Measurements from ENCODE around the gene USP9Y.

The USP9Y gene

DNA sequence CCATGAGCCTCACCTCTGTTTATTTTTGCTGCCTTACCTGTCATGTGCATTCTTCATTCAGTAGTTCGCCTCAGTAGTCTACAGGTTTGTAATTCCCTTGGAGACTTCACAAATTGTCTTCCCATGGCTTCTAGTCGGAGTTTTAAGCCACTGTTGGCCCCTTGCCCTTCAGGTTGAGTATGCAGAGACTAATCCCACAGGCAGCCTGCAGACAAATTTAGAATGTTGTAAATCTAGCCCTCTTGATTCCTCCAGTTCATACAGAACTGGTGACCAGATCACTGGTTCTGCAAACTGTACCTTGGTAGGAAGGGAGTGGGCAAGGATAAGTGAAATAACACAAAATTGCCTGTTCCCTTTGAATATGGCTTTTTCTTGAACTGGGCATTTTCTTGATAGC is 33.0 kb downstream of the USP9Y start:
- H3K27ac Mint-ChIP-seq, result no peak overlapping the region
- CTCF ChIA-PET, result no interaction called here
- no peak overlapping the region for H3K4me3 Mint-ChIP-seq

DNA sequence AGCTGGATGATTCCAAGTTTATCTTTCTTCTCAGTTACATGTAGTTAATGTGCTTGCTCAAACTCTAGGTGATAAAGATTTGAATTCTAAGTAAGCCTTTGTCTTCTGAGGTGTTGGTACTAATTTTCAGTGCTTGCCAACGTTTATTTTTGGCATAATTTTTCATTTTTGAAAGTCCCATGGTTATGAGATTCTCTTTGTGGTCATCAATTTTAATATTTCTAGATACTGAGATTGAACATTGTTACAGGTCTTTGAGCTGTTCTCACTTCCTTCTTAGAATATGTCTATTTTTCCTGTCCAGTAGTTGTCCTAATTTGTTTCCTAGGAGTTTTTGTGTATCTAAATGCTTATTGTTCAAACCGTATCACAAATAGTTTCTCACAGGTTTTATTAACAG is 40.4 kb downstream of the USP9Y start:
- DNase-seq, result no peak
- no peak overlapping the region for H3K27ac Mint-ChIP-seq
- H3K4me1 Mint-ChIP-seq, result no peaks in the 10 kb centered on the region
- CTCF ChIA-PET, result no interaction called here
- H3K36me3 Mint-ChIP-seq, result peaks cover 23% of the 10 kb centered on the region
- H3K27me3 Mint-ChIP-seq, result no peaks in the 10 kb centered on the region
- no peaks in the 10 kb centered on the region for H3K9me3 Mint-ChIP-seq
- H3K4me3 Mint-ChIP-seq, result no peak overlapping the region

More for the DNA sequence above, 33.0 kb downstream of the USP9Y start:
- no peak for DNase-seq
- no peaks in the 10 kb centered on the region for H3K9me3 Mint-ChIP-seq
- H3K27me3 Mint-ChIP-seq, result no peaks in the 10 kb centered on the region
- H3K36me3 Mint-ChIP-seq, result peaks cover 17% of the 10 kb centered on the region
- no peaks in the 10 kb centered on the region for H3K4me1 Mint-ChIP-seq

DNA sequence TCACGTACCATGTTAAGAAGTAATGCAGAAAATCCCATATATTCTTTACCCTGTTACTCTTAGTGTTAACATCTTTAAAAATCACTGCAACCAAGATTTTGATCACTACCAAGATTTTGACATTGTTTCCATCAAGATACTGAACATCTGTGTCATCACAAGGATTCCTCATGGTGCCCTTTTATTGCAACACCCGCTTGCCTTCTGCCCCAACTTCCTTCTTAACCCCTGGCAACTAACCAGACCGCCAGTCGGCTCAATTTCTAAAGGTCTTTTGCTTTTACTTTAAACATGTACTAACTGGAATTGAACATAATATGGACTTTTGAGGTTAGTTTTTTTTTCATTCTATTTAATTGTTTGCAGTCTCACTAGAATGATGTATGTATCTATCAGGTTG is 41.7 kb downstream of the USP9Y start:
- CTCF ChIA-PET, result no interaction called here
- Mint-ChIP-seq H3K27me3 (no peaks in the 10 kb centered on the region), H3K4me3 (no peak overlapping the region), H3K36me3 (peaks cover 24% of the 10 kb centered on the region), H3K27ac (no peak overlapping the region), H3K4me1 (no peaks in the 10 kb centered on the region), H3K9me3 (no peaks in the 10 kb centered on the region)
- no peak for DNase-seq

DNA sequence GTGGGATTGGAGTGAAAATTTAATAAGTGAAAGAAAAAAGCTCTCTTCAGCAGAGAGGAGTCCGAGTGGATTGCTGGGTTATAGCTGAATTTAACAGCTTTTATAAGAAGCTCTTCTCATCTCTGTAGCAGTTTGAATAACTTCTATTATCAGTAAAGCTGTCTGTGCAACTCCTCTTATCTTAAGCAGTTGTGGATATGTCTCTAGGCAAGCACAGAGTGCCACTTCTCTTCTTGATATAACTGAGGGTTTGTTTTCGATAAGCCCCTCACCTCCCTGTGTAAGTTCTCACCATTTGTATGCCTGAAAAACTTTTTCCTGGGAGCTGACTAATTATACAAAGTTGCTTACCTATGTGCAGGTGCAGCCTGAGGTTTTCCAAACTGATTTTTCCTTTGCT is 43.1 kb downstream of the USP9Y start:
- no peak for DNase-seq
- H3K27me3 Mint-ChIP-seq, result no peaks in the 10 kb centered on the region
- no peak overlapping the region for H3K27ac Mint-ChIP-seq
- H3K4me3 Mint-ChIP-seq, result no peak overlapping the region
- H3K36me3 Mint-ChIP-seq, result peaks cover 27% of the 10 kb centered on the region
- CTCF ChIA-PET, result no interaction called here
- H3K9me3 Mint-ChIP-seq, result no peaks in the 10 kb centered on the region
- no peaks in the 10 kb centered on the region for H3K4me1 Mint-ChIP-seq

DNA sequence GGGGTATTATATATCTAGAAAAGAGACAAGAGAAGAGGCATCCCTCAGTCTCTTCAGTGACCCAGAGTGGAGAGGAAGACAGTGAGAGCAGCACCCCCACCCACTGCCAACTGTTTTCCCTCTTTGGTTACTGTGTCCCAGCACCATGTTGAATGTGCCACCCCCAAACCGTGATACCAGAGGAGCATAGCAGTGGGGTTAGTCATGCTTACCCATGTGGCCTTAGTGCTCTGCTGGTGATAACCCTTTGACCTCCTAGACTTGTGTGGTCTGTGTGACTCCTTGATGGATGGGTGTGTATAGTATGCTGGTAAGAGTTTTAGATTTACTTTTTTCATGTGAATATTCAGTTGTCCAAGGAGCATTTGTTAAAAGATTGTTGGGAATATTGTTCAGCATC is 48.3 kb downstream of the USP9Y start:
- DNase-seq, result no peak
- H3K27me3 Mint-ChIP-seq, result no peaks in the 10 kb centered on the region
- H3K9me3 Mint-ChIP-seq, result no peaks in the 10 kb centered on the region
- H3K36me3 Mint-ChIP-seq, result peaks cover 29% of the 10 kb centered on the region
- H3K4me1 Mint-ChIP-seq, result no peaks in the 10 kb centered on the region
- CTCF ChIA-PET, result no interaction called here
- no peak overlapping the region for H3K27ac Mint-ChIP-seq
- H3K4me3 Mint-ChIP-seq, result no peak overlapping the region

DNA sequence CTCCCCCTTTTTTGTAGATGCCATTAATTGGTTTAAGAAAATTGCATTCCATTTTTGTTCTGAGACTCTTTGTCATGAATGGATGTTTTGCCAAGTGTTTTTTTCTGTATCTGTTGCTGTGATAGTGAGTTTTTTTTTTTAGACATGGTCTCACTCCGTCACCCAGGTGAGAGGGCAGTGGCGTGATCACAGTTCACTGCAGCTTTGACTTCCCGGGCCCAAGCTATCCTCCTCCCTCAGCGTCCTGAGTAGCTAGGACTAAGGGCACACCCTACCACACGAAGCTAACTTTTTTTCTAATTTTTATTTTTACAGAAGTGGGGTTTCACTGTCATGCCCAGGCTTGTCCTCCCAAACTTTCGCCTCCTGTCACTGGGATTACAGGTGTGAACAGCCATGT is 51.8 kb downstream of the USP9Y start:
- Mint-ChIP-seq H3K27me3 (no peaks in the 10 kb centered on the region), H3K27ac (no peak overlapping the region), H3K4me3 (no peak overlapping the region), H3K4me1 (no peaks in the 10 kb centered on the region), H3K9me3 (no peaks in the 10 kb centered on the region), H3K36me3 (peaks cover 30% of the 10 kb centered on the region)
- CTCF ChIA-PET, result no interaction called here
- no peak for DNase-seq

DNA sequence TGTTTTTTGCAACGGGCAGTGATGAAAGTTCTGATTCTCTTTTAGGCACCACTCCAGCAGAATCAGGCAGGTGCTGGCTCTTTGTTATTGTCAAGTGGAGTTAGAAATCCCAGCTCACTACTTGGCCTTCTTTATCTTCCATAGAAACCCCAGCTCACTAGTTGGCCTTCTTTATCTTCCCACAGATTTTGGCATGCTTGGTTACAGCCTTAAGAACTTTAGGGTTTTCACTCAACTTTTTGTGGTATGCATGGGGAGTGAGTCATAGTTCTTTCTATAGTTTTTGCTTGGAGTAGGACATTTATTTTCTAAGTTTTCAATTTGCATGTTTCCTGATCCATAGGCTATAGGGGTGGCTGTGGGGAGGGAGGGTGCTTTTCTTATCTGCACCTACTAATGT is 55.0 kb downstream of the USP9Y start:
- Mint-ChIP-seq H3K9me3 (no peaks in the 10 kb centered on the region), H3K27ac (no peak overlapping the region), H3K4me1 (no peaks in the 10 kb centered on the region), H3K27me3 (no peaks in the 10 kb centered on the region), H3K36me3 (peaks cover 23% of the 10 kb centered on the region), H3K4me3 (no peak overlapping the region)
- CTCF ChIA-PET, result no interaction called here
- DNase-seq, result no peak

DNA sequence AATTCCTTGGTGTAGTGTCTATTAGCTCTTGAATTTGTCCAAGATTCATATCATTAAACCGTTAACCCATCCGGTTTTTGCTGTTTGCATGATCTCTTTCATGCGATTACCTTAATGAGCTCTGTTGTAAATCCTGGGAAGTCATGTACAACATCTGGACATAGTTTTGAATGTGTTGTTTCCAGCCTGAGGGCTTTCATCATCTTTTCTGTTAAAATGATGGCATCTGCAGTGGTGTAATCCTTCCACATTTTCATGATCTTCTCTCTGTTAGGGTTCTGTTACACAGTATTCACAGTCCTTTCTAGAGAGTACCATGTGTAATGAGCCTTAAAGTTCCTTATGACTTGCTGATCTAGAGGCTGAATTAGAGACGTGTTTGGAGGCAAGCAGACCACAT is 64.9 kb downstream of the USP9Y start:
- no peaks in the 10 kb centered on the region for H3K9me3 Mint-ChIP-seq
- H3K36me3 Mint-ChIP-seq, result peaks cover 8% of the 10 kb centered on the region
- H3K4me1 Mint-ChIP-seq, result peaks cover 3% of the 10 kb centered on the region
- H3K4me3 Mint-ChIP-seq, result no peak overlapping the region
- CTCF ChIA-PET, result no interaction called here
- DNase-seq, result no peak
- no peaks in the 10 kb centered on the region for H3K27me3 Mint-ChIP-seq
- no peak overlapping the region for H3K27ac Mint-ChIP-seq

DNA sequence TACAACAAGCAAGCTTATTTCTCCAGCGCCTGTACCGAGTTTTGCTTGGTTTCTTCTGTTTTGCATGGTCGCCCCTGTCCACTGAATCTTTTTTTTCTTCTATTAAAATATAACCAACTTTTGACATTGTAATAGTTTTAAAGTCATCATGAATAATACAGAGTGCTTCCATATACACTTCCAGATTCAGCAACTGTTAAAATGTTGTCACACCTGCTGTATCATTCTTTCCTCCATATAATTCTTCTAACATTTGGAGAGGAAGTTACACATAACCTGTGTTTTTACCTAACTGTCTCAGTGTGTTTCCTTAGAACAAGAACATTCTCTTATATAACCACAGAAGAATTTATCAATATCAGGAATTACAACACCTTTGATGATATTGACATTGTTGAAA is 83.5 kb downstream of the USP9Y start:
- DNase-seq, result no peak
- H3K9me3 Mint-ChIP-seq, result no peaks in the 10 kb centered on the region
- no peak overlapping the region for H3K27ac Mint-ChIP-seq
- no peaks in the 10 kb centered on the region for H3K4me1 Mint-ChIP-seq
- H3K36me3 Mint-ChIP-seq, result peaks cover 37% of the 10 kb centered on the region
- H3K4me3 Mint-ChIP-seq, result no peak overlapping the region
- CTCF ChIA-PET, result no interaction called here
- no peaks in the 10 kb centered on the region for H3K27me3 Mint-ChIP-seq

DNA sequence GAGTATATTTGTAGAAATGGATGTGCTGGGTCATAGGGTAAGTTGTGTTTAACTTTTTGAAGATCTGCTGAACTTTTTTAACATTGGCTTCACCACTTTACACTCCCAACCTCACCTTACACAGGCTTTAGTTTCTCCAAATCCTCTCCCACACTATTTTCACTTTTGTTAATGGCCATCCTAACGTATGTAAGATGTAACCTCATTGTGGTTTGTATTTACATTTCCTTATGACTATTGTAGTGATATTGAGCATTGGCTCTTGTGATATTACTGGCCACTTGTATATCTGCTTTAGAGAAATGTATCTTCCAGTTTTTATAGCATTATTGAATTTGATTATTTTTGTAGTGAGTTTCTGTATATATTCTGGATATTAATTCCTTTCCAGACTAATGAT is 93.0 kb downstream of the USP9Y start:
- Mint-ChIP-seq H3K9me3 (no peaks in the 10 kb centered on the region), H3K4me1 (no peaks in the 10 kb centered on the region)
- CTCF ChIA-PET, result no interaction called here

DNA sequence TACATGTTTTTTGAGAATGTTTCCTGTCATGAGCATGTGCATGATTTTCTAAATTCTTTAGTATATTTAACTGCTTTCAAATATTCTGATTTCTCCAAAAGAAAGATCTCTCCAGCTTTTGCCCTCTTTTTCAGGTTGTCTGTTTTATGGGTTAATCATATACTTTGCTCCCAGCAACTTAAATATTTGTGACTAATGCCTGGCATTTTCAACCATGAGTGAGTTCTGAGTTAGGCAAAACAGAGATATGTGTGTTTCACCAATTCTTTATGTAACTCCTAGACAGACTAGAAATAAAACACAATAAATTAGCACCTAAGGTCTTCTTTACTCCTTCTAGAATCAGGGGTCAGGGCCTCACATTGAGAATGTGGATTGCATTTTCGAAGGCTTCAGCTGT is 107.0 kb downstream of the USP9Y start:
- no peaks in the 10 kb centered on the region for H3K9me3 Mint-ChIP-seq
- H3K36me3 Mint-ChIP-seq, result peaks cover 7% of the 10 kb centered on the region
- H3K4me3 Mint-ChIP-seq, result no peak overlapping the region
- no peak for DNase-seq
- no peaks in the 10 kb centered on the region for H3K27me3 Mint-ChIP-seq
- CTCF ChIA-PET, result interaction anchor here (1.1 to 1.5 kb wide), 2 partner anchors 9 to 327 kb away, joined by 3 read pairs; no protein-coding TSS in a partner anchor
- no peaks in the 10 kb centered on the region for H3K4me1 Mint-ChIP-seq
- H3K27ac Mint-ChIP-seq, result no peak overlapping the region

More for the DNA sequence above, 93.0 kb downstream of the USP9Y start:
- Mint-ChIP-seq H3K27me3 (no peaks in the 10 kb centered on the region), H3K27ac (no peak overlapping the region), H3K4me3 (no peak overlapping the region), H3K36me3 (peaks cover 35% of the 10 kb centered on the region)
- no peak for DNase-seq

DNA sequence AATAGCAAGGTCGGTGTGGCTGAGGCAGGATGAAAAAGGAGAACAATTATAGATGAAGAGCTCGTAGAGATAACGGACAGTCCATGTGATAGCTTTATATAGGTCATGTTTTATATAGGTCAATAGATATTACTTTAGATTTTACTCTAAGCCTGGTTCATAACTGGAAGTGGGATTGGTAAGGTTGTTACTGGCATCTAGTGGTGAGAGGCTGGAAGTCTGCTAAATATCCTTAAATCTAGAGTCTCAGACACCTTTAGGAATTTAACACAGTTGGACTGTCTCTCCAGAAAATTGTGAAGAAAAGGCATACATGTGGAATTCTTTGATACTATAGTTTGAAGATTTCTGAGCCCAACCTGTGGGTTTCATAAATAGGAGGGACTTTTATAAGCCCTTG is 108.0 kb downstream of the USP9Y start:
- CTCF ChIA-PET, result interaction anchor here (0.7 to 1.5 kb wide), 4 partner anchors 10 to 328 kb away, joined by 3 read pairs; no protein-coding TSS in a partner anchor
- no peaks in the 10 kb centered on the region for H3K9me3 Mint-ChIP-seq
- peaks cover 9% of the 10 kb centered on the region for H3K36me3 Mint-ChIP-seq
- no peak for DNase-seq
- H3K27ac Mint-ChIP-seq, result no peak overlapping the region
- H3K4me3 Mint-ChIP-seq, result no peak overlapping the region
- no peaks in the 10 kb centered on the region for H3K27me3 Mint-ChIP-seq
- no peaks in the 10 kb centered on the region for H3K4me1 Mint-ChIP-seq

DNA sequence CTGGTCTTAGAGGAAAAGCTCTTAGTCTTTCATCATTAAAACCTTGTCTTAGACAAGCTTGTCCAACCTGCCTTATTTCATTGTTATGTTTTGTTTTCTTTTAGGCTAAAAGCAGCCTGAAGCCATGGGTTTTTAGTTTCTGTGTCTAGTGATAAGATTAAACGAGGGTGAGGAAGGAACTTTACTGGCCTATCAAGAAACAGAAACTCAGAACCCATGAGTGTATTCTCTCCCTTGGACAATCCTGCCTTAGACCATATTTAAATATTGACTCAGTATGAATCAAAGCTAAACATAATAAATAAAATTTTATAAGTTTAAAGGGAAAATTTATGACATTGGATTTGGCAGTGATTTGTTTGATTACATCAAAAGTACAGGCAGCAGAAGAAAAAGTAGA is 122.4 kb downstream of the USP9Y start:
- peaks cover 9% of the 10 kb centered on the region for H3K36me3 Mint-ChIP-seq
- CTCF ChIA-PET, result no interaction called here

DNA sequence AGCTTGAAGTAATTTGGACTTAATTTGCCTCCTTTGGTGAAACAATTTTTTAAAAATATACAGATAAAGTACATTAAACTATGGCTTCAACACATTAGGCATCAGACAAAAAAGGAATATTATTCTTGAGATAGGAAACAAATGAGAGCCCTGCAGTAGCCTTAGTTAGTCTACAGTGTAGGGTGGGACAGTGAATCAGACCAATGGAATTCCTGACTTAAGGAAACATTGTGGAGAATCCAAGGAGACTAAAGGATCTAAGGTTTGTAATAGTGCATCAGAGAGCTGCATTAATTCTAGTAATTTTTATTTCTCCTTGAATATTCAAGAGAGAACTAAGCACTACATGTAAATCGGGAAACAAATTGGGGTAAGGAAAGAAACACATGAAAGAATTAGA is 125.8 kb downstream of the USP9Y start:
- H3K36me3 Mint-ChIP-seq, result peaks cover 7% of the 10 kb centered on the region
- no peaks in the 10 kb centered on the region for H3K9me3 Mint-ChIP-seq
- no peak overlapping the region for H3K4me3 Mint-ChIP-seq
- no peak overlapping the region for H3K27ac Mint-ChIP-seq
- no peak for DNase-seq
- CTCF ChIA-PET, result no interaction called here
- no peaks in the 10 kb centered on the region for H3K4me1 Mint-ChIP-seq
- H3K27me3 Mint-ChIP-seq, result no peaks in the 10 kb centered on the region

More for the DNA sequence above, 122.4 kb downstream of the USP9Y start:
- no peaks in the 10 kb centered on the region for H3K4me1 Mint-ChIP-seq
- no peaks in the 10 kb centered on the region for H3K9me3 Mint-ChIP-seq
- H3K27ac Mint-ChIP-seq, result no peak overlapping the region
- no peak for DNase-seq
- no peak overlapping the region for H3K4me3 Mint-ChIP-seq
- H3K27me3 Mint-ChIP-seq, result no peaks in the 10 kb centered on the region

DNA sequence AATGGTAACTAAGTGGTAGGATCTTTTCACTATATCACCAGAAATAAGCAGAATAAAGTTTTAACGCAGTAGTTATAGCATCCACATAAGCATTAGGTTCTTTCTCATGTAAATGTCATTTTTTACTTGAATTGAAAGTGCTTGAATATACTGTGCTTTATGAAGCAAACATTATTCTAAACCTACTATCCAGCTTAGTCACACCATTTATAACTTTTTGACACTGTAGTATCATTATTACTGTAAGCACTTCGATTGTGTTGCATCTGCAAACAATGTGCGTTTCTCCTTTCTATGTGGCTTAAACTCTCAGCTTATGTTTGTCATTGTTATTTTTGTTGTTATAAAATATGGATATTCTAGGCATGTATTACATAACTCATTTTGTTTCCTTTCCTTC is 132.3 kb downstream of the USP9Y start:
- H3K4me3 Mint-ChIP-seq, result no peak overlapping the region
- no peak overlapping the region for H3K27ac Mint-ChIP-seq
- no peaks in the 10 kb centered on the region for H3K9me3 Mint-ChIP-seq
- peaks cover 7% of the 10 kb centered on the region for H3K36me3 Mint-ChIP-seq
- no peaks in the 10 kb centered on the region for H3K4me1 Mint-ChIP-seq
- no peak for DNase-seq
- H3K27me3 Mint-ChIP-seq, result no peaks in the 10 kb centered on the region
- CTCF ChIA-PET, result no interaction called here

DNA sequence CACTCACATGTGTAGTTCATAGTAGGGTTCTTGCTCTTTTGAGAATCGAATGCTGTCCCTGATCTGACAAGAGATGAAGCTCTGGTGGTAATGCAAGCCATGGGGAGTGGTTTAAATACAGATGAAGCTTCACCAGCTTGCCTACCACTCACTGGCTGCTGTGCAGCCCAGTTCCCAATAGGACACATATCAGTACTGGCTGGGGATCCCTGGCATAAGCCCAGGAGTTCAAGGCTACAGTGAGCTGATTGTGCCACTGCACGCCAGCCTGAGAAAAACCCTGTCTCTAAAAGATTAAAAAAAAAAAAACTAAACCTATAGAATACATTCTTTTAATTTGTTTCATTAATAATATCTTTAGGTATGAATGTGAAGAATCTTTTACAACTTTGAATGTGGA is 136.5 kb downstream of the USP9Y start:
- no peak overlapping the region for H3K27ac Mint-ChIP-seq

More for the DNA sequence above, 136.5 kb downstream of the USP9Y start:
- no peaks in the 10 kb centered on the region for H3K4me1 Mint-ChIP-seq
- H3K36me3 Mint-ChIP-seq, result peaks cover 4% of the 10 kb centered on the region
- CTCF ChIA-PET, result no interaction called here
- no peak for DNase-seq
- H3K4me3 Mint-ChIP-seq, result no peak overlapping the region
- H3K9me3 Mint-ChIP-seq, result no peaks in the 10 kb centered on the region
- H3K27me3 Mint-ChIP-seq, result no peaks in the 10 kb centered on the region
